Esophagus (tissue), 2 donors: Measurements from ENCODE around the gene CLEC2D. TPM values are rescaled to one million over a fixed set of nuclear protein-coding genes. Genes with fewer than 3 reads are reported as not detected.
"Not testable (repeated sequence)": the region's sequence is repeated elsewhere in the genome, so short reads cannot be mapped to it uniquely, and the experiment has no call there.

Experiments used
- H3K27ac ChIP-seq, 2 donors: one replicate each; pipeline ENCODE4 v1.5.1; 2013; ENCODE audit warnings: low read depth in 2 of 2, mild to moderate bottlenecking in 2 of 2, inconsistent platforms in 1 of 2, low read length in 1 of 2, moderate library complexity in 1 of 2
- H3K27me3 ChIP-seq, 2 donors: one replicate each; pipeline ENCODE4 v1.6.1; 2013; ENCODE audit warnings: low read length in 2 of 2, control low read depth in 1 of 2, mild to moderate bottlenecking in 1 of 2; ENCODE audit not compliant: insufficient read depth in 2 of 2, control insufficient read depth in 1 of 2
- H3K36me3 ChIP-seq, 2 donors: one replicate each; pipeline ENCODE4 v1.6.1; 2013; ENCODE audit warnings: low read length in 1 of 2; ENCODE audit not compliant: control insufficient read depth in 2 of 2, insufficient read depth in 2 of 2
- H3K4me1 ChIP-seq, 2 donors: one replicate each; pipeline ENCODE4 v1.6.1; 2013; ENCODE audit warnings: low read length in 1 of 2; ENCODE audit not compliant: control insufficient read depth in 2 of 2, insufficient read depth in 2 of 2
- H3K4me3 ChIP-seq, 2 donors: one replicate each; pipeline ENCODE4 v1.5.1; 2013; ENCODE audit warnings: low read length in 2 of 2, mild to moderate bottlenecking in 2 of 2, low read depth in 1 of 2, moderate library complexity in 1 of 2
- H3K9me3 ChIP-seq, 2 donors: one replicate each; pipeline ENCODE4 v1.6.1; 2013; ENCODE audit warnings: mild to moderate bottlenecking in 2 of 2, low read depth in 1 of 2, low read length in 1 of 2, moderate library complexity in 1 of 2; ENCODE audit not compliant: control insufficient read depth in 2 of 2, insufficient read depth in 1 of 2
- WGBS, 2 donors: extraction: QIAGEN DNeasy Blood & Tissue Kit; methylation state at CpG; one replicate each; pipeline ENCODE4 v1.1.7; 2013; 5-methylcytosine and 5-hydroxymethylcytosine counted together
- polyA plus RNA-seq, 2 donors: library from polyadenylated mRNA; stranded (reverse); fragments of 200-250 nt; gene quantifications; one replicate each; pipeline ENCODE4 v1.2.3, GENCODE V29; 2013
- donor health status: healthy with polysubstance abuse.
- donor health status: Bipolar disorder and iron deficiency.

Gene CLEC2D
- polyA plus RNA-seq, 2 donors, result 1.8 to 5.2 TPM

GRCh38 chr12:9650151-9650576 lies 19.3 kb upstream of the CLEC2D start:
- Histone ChIP-seq H3K9me3 (no peaks in the 10 kb centered on the region), H3K4me3 (peak overlapping the region; percentile 40 to 72), H3K4me1 (peaks cover 0 to 3% of the 10 kb centered on the region in 2 donors), H3K27me3 (no peaks in the 10 kb centered on the region), H3K27ac (peak overlapping the region; percentile 56 to 70), H3K36me3 (no peaks in the 10 kb centered on the region)
- WGBS, 2 donors, result 20 to 37% methylated on average over 4 of the region's 4 CpGs

DNA sequence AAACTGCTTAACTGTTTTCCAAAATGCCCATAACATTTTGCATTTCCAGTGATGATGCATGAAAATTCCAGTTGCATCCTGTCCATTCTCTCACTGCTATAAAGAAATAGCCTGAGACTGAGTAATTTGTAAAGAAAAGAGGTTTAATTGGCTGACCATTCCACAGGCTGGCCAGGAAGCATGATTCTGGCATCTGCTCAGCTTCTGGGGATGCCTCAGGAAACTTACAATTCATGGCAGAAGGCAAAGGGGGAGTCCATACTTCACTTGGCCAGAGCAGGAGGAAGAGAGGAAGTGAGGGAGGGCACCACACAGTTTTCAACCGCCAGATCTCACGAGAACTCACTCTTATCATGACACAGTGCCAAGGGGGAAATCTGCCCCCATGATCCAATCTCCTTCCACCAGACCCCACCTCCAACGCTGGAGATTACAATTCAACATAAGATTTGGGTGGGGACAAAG lies 18.2 kb upstream of the CLEC2D start:
- H3K4me3 ChIP-seq, result peak overlapping the region in 1 of 2 donors; percentile 16
- WGBS, 2 donors, result 68 to 76% methylated on average over 3 of the region's 3 CpGs
- H3K9me3 ChIP-seq, result no peaks in the 10 kb centered on the region

DNA sequence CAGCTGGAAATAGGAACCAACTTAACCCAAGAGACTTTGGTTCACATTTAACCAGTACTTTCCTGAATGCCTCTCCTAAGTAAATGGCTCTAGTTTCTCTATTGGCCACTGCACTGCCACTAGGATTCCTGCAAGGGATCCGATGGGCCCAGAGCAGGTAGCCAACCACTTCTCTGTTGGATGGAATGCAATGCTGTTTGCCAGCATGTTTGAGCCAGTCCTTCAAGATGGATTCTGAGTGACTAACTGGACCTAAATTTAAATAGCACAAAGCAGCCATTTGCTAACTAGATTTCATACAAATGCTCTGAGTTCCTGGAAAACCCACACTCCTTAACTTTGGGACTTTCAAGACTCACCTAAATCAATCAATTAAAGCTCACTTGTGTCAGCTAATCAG lies 9.5 kb upstream of the CLEC2D start:
- Histone ChIP-seq H3K27ac (no peak overlapping the region), H3K4me3 (no peak overlapping the region), H3K27me3 (no peaks in the 10 kb centered on the region), H3K4me1 (no peaks in the 10 kb centered on the region), H3K36me3 (peaks cover 0 to 5% of the 10 kb centered on the region in 2 donors), H3K9me3 (no peaks in the 10 kb centered on the region)
- 68 to 93% methylated on average over 1 of the region's 1 CpG for WGBS, 2 donors

More for the DNA sequence above, 18.2 kb upstream of the CLEC2D start:
- Histone ChIP-seq H3K27me3 (no peaks in the 10 kb centered on the region), H3K36me3 (no peaks in the 10 kb centered on the region), H3K27ac (peak overlapping the region; percentile 48 to 57), H3K4me1 (peaks cover 0 to 3% of the 10 kb centered on the region in 2 donors)

GRCh38 chr12:9661720-9662119 lies 7.8 kb upstream of the CLEC2D start:
- Histone ChIP-seq H3K27me3 (no peaks in the 10 kb centered on the region), H3K36me3 (peaks cover 0 to 5% of the 10 kb centered on the region in 2 donors), H3K9me3 (no peaks in the 10 kb centered on the region), H3K4me3 (no peak overlapping the region), H3K4me1 (no peaks in the 10 kb centered on the region), H3K27ac (no peak overlapping the region)
- 97 to 98% methylated on average over 2 of the region's 2 CpGs for WGBS, 2 donors

GRCh38 chr12:9662488-9662887 lies 7.0 kb upstream of the CLEC2D start:
- peaks cover 0 to 2% of the 10 kb centered on the region in 2 donors for H3K36me3 ChIP-seq

GRCh38 chr12:9667403-9668160 lies 1.9 kb upstream of the CLEC2D start:
- 58 to 76% methylated on average over 2 of the region's 2 CpGs for WGBS, 2 donors

More at GRCh38 chr12:9662488-9662887, 7.0 kb upstream of the CLEC2D start:
- Histone ChIP-seq H3K9me3 (no peaks in the 10 kb centered on the region), H3K4me3 (no peak overlapping the region), H3K27ac (no peak overlapping the region), H3K27me3 (no peaks in the 10 kb centered on the region), H3K4me1 (no peaks in the 10 kb centered on the region)

DNA sequence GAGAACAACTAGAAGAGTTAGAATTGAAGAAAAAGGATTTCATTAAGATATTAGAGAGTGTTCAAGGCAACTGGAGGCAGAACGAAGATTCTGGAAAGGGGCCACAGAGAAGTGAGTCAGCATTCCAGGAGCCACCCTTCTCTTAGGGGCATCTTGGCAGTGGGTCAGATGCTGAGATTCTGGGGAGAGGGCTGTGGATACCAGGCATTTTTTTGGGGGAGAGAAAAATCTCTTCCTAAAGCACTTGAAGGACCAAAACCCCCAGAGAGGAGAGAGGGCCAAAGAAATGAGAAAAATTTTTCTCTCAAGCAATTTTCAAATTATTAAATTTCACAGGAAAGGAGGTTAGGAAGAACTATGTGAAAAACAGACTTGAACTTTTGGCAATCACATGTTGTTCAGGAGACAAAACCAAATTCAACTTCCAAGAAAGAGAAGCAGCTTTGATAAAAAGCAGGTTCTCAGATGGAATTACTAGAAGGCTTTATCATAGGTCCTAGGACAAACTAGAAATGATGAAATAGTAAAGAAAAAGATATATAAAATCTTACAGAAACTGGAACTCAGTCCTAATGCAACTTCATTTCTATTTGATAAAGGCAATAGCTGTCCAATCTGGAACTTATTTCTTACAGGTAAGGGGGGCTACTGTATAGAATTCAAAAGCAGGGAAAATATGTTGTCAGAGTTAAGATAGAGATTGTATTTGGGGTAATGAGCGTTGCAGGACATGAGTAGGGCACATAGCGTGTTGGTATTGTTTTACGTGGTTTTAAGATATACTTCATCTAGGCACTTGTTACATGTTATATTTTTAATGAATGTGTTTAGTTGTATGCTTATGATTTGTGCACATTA lies 1.1 kb upstream of the CLEC2D start:
- no peak overlapping the region for H3K27ac ChIP-seq

More at GRCh38 chr12:9667403-9668160, 1.9 kb upstream of the CLEC2D start:
- no peaks in the 10 kb centered on the region for H3K36me3 ChIP-seq
- H3K27me3 ChIP-seq, result no peaks in the 10 kb centered on the region
- H3K27ac ChIP-seq, result no peak overlapping the region
- H3K4me3 ChIP-seq, result no peak overlapping the region
- no peaks in the 10 kb centered on the region for H3K4me1 ChIP-seq
- H3K9me3 ChIP-seq, result no peaks in the 10 kb centered on the region

DNA sequence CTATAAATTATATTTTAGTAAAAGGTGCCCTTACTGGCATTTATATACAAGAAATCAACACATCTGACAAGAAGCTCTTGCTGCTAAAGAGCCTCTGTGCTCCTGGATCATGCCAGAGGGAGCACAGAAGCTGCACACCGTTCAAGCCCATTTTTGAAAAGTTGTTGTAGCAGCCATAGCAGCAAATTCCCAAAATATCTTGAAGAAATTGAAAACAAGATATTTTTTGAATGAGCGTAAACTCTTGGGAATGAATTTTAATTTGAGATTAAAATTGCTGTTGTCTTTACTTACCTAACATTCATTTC lies 540 bp upstream of the CLEC2D start:
- WGBS, 2 donors, result 88 to 94% methylated on average over 2 of the region's 2 CpGs
- H3K4me1 ChIP-seq, result peaks cover 2 to 5% of the 10 kb centered on the region in 2 donors
- H3K27ac ChIP-seq, result no peak overlapping the region
- H3K27me3 ChIP-seq, result no peaks in the 10 kb centered on the region
- H3K9me3 ChIP-seq, result no peaks in the 10 kb centered on the region
- H3K36me3 ChIP-seq, result no peaks in the 10 kb centered on the region
- H3K4me3 ChIP-seq, result no peak overlapping the region

More for the DNA sequence above, 1.1 kb upstream of the CLEC2D start:
- H3K36me3 ChIP-seq, result no peaks in the 10 kb centered on the region
- no peak overlapping the region for H3K4me3 ChIP-seq
- H3K9me3 ChIP-seq, result no peaks in the 10 kb centered on the region
- 69 to 72% methylated on average over 4 of the region's 4 CpGs for WGBS, 2 donors
- H3K4me1 ChIP-seq, result peaks cover 0 to 2% of the 10 kb centered on the region in 2 donors
- H3K27me3 ChIP-seq, result no peaks in the 10 kb centered on the region

GRCh38 chr12:9672340-9672739 lies 2.8 kb downstream of the CLEC2D start:
- H3K36me3 ChIP-seq, H3K9me3 ChIP-seq, H3K27ac ChIP-seq, H3K4me1 ChIP-seq, H3K27me3 ChIP-seq, H3K4me3 ChIP-seq: not testable (repeated sequence)
- WGBS, 2 donors, result 79 to 81% methylated on average over 2 of the region's 2 CpGs
